ENCODE measurements around the gene GXYLT2.

Gene GXYLT2

DNA sequence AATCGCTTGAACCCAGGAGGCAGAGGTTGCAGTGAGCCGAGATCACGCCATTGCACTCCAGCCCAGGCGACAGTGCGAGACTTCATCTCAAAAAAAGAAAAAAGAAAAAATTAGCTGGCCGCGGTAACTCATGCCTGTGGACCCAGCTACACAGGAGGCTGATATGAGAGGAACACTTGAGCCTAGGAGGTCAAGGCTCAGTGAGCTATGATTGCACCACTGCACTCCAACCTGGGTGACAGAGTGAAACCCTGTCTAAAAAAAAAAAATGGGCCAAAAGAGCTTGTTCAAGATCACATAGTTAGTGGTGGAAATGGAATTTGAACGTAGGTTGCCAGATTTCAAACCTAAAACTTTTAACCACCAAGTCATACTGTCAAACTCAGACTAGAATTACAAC lies 62.5 kb downstream of the GXYLT2 start:
- Histone ChIP-seq H3K4me1 (ENCODE audit: control insufficient read depth, insufficient read depth, low read length, poor library complexity, severe bottlenecking) (no peaks in the 10 kb centered on the region), H3K4me3 (ENCODE audit: insufficient read depth, low read depth, low read length, poor library complexity, severe bottlenecking) (no peak overlapping the region), H3K27ac (ENCODE audit: insufficient read depth, low read length, poor library complexity, severe bottlenecking) (no peak overlapping the region), H3K36me3 (ENCODE audit: control insufficient read depth, insufficient read depth, low read length) (no peaks in the 10 kb centered on the region), H3K27me3 (replicated peaks; ENCODE audit: control insufficient read depth, insufficient read depth, low read length, poor library complexity, severe bottlenecking) (no peaks in the 10 kb centered on the region), H3K9me3 (ENCODE audit: control insufficient read depth, low read length) (no peaks in the 10 kb centered on the region)
- no peak for DNase-seq

DNA sequence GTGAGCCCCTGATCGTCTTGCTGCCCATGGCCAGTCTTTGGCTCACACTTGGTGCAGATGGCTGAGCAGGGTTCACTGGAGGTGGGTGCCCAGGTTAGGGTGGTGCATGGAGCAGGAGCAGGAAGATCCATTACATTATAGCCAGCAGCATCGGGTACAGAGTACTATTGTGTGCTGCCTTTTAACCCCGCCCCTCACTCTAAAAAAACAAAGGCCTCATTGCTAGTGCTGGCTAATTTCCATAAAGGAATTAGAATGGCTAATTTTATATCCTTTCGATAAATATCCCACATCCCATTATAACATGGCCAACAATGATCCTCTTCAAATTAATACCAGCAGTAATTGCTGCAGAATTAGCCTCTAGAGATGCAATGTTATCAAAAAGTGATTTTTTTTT lies 63.0 kb downstream of the GXYLT2 start:
- Histone ChIP-seq H3K27me3 (replicated peaks; ENCODE audit: control insufficient read depth, insufficient read depth, low read length, poor library complexity, severe bottlenecking) (no peaks in the 10 kb centered on the region), H3K9me3 (ENCODE audit: control insufficient read depth, low read length) (no peaks in the 10 kb centered on the region), H3K4me3 (ENCODE audit: insufficient read depth, low read depth, low read length, poor library complexity, severe bottlenecking) (no peak overlapping the region), H3K4me1 (ENCODE audit: control insufficient read depth, insufficient read depth, low read length, poor library complexity, severe bottlenecking) (no peaks in the 10 kb centered on the region), H3K36me3 (ENCODE audit: control insufficient read depth, insufficient read depth, low read length) (no peaks in the 10 kb centered on the region), H3K27ac (ENCODE audit: insufficient read depth, low read length, poor library complexity, severe bottlenecking) (no peak overlapping the region)
- no peak for DNase-seq

DNA sequence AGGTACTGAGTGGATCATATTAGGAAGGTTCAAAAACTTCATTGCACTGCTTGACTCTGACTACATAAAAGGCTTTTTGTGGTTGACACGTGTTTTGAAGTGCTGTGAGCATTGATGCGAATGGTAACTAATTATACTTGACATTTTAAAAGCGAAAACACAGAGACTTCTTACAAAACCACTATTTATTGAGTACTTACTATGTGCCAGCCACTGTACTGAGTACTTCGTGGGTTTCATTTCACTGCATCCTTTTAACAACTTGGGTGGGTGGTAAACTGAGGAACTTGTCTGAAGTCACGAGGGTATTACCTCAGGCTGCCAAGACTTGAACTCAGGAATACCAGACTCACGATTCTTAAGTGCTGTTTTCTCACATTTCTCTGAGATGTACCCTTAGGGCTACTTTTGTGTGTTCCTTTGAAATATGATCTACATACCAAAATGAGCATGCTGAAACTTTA lies 63.4 kb downstream of the GXYLT2 start:
- H3K36me3 ChIP-seq (ENCODE audit: control insufficient read depth, insufficient read depth, low read length), result no peaks in the 10 kb centered on the region
- no peaks in the 10 kb centered on the region for H3K27me3 ChIP-seq (replicated peaks; ENCODE audit: control insufficient read depth, insufficient read depth, low read length, poor library complexity, severe bottlenecking)
- no peak for DNase-seq
- no peaks in the 10 kb centered on the region for H3K9me3 ChIP-seq (ENCODE audit: control insufficient read depth, low read length)
- H3K4me3 ChIP-seq (ENCODE audit: insufficient read depth, low read depth, low read length, poor library complexity, severe bottlenecking), result no peak overlapping the region
- H3K27ac ChIP-seq (ENCODE audit: insufficient read depth, low read length, poor library complexity, severe bottlenecking), result no peak overlapping the region
- no peaks in the 10 kb centered on the region for H3K4me1 ChIP-seq (ENCODE audit: control insufficient read depth, insufficient read depth, low read length, poor library complexity, severe bottlenecking)

DNA sequence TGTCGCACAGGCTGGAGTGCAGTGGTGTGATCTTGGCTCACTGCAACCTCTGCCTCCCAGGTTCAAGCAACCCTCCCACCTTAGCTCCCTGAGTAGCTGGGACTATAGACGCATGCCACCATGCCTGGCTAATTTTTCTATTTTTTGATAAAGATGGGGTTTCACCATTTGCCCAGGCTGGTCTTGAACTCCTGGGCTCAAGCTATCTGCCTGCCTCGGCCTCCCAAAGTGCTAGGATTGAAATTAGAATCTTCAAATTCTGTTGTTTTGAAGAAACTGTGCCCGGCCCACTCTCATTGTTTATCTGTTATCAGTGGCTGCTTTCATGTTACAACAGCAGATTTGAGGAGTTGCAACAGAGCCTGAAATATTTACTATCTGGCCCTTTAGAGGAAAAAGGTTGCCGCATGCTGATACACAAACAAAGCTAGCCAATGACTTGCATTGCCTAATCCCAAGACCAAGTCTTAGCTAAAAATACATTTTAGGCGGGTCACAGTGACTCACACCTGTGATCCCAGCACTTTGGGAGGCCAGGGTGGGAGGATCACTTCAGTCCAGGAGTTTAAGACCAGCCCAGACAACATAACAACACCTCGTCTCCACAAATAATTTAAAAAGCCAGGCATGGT lies 65.6 kb downstream of the GXYLT2 start:
- H3K36me3 ChIP-seq (ENCODE audit: control insufficient read depth, insufficient read depth, low read length), result no peaks in the 10 kb centered on the region
- no peak overlapping the region for H3K27ac ChIP-seq (ENCODE audit: insufficient read depth, low read length, poor library complexity, severe bottlenecking)
- H3K27me3 ChIP-seq (replicated peaks; ENCODE audit: control insufficient read depth, insufficient read depth, low read length, poor library complexity, severe bottlenecking), result no peaks in the 10 kb centered on the region
- no peaks in the 10 kb centered on the region for H3K9me3 ChIP-seq (ENCODE audit: control insufficient read depth, low read length)
- no peaks in the 10 kb centered on the region for H3K4me1 ChIP-seq (ENCODE audit: control insufficient read depth, insufficient read depth, low read length, poor library complexity, severe bottlenecking)
- no peak for DNase-seq
- H3K4me3 ChIP-seq (ENCODE audit: insufficient read depth, low read depth, low read length, poor library complexity, severe bottlenecking), result no peak overlapping the region

DNA sequence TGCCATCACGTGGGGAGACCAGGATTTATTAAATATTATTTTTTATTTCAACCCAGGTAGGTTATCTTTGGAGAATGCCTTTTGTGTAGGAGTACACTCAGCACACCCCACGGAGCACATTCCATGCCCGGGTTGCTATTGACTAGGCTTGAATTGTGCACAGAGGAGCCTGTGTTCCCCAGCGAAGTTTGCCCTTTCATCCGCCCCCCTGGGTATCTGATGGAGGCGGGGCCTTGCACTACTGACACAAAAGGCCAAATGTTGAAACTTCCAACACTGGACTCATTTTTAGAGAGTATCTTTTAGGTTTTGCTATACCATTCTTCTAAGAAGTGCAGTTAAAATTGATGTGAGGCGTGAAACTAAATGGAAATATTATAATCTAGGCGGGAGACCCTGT lies 69.5 kb downstream of the GXYLT2 start:
- Histone ChIP-seq H3K4me1 (ENCODE audit: control insufficient read depth, insufficient read depth, low read length, poor library complexity, severe bottlenecking) (no peaks in the 10 kb centered on the region), H3K27ac (ENCODE audit: insufficient read depth, low read length, poor library complexity, severe bottlenecking) (no peak overlapping the region), H3K4me3 (ENCODE audit: insufficient read depth, low read depth, low read length, poor library complexity, severe bottlenecking) (no peak overlapping the region), H3K36me3 (ENCODE audit: control insufficient read depth, insufficient read depth, low read length) (no peaks in the 10 kb centered on the region), H3K9me3 (ENCODE audit: control insufficient read depth, low read length) (no peaks in the 10 kb centered on the region), H3K27me3 (replicated peaks; ENCODE audit: control insufficient read depth, insufficient read depth, low read length, poor library complexity, severe bottlenecking) (no peaks in the 10 kb centered on the region)
- DNase-seq, result no peak

DNA sequence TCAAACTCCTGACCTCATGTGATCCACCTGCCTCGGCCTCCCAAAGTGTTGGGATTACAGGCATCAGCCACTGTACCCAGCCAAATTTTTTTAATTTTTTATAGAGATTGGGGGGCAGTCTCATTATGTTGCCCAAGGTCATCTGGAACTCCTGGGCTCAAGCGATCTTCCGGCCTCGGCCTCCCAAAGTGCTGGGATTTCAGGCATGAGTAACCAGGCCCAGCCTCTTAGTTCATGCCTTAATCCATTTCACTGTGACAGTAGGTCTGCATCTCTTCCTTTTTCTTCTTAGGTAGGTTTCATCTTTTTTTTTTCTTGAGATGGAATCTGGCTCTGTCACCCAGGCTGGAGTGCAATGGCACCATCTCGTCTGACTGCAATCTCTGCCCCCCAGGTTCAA lies 71.5 kb downstream of the GXYLT2 start:
- no peaks in the 10 kb centered on the region for H3K36me3 ChIP-seq (ENCODE audit: control insufficient read depth, insufficient read depth, low read length)
- H3K27ac ChIP-seq (ENCODE audit: insufficient read depth, low read length, poor library complexity, severe bottlenecking), result no peak overlapping the region
- no peaks in the 10 kb centered on the region for H3K9me3 ChIP-seq (ENCODE audit: control insufficient read depth, low read length)
- no peak for DNase-seq
- no peaks in the 10 kb centered on the region for H3K27me3 ChIP-seq (replicated peaks; ENCODE audit: control insufficient read depth, insufficient read depth, low read length, poor library complexity, severe bottlenecking)
- H3K4me3 ChIP-seq (ENCODE audit: insufficient read depth, low read depth, low read length, poor library complexity, severe bottlenecking), result no peak overlapping the region
- no peaks in the 10 kb centered on the region for H3K4me1 ChIP-seq (ENCODE audit: control insufficient read depth, insufficient read depth, low read length, poor library complexity, severe bottlenecking)

DNA sequence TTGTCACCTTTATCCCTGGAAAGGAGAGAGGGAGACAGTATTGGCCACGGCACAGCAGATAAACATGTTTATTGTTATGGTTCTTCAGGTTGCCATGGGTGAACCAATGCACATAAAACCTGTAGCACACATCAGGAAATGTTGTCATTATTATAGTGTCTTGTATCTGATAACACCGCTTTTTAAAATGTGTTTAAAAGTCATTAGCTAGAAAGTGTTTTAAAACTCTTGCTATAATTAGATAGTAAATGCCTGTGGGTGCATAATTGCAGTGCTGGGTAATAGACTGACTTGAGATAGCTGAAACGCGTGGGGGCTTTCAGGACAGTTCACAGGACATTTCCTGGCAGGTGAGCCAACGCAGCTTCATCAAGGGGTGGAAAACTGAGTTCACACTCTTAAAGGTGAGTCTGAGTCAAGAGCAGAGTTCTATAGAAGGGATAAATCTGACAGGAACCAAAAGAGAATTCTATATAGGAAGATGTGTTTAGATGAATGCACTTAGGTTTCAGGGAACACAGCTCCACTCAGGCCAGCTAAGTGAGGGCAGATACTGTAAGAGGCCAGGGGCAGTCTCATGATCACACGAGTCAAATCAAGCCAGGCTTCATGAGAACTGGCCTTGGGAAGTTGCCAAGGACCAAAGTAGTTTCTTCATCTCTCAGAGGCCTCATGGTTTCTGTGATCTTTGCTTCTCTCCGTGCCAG lies 73.1 kb downstream of the GXYLT2 start:
- H3K27me3 ChIP-seq (replicated peaks; ENCODE audit: control insufficient read depth, insufficient read depth, low read length, poor library complexity, severe bottlenecking), result no peaks in the 10 kb centered on the region
- H3K4me3 ChIP-seq (ENCODE audit: insufficient read depth, low read depth, low read length, poor library complexity, severe bottlenecking), result no peak overlapping the region
- H3K36me3 ChIP-seq (ENCODE audit: control insufficient read depth, insufficient read depth, low read length), result no peaks in the 10 kb centered on the region
- DNase-seq, result no peak
- H3K27ac ChIP-seq (ENCODE audit: insufficient read depth, low read length, poor library complexity, severe bottlenecking), result no peak overlapping the region
- H3K9me3 ChIP-seq (ENCODE audit: control insufficient read depth, low read length), result no peaks in the 10 kb centered on the region
- H3K4me1 ChIP-seq (ENCODE audit: control insufficient read depth, insufficient read depth, low read length, poor library complexity, severe bottlenecking), result peaks cover 11% of the 10 kb centered on the region

DNA sequence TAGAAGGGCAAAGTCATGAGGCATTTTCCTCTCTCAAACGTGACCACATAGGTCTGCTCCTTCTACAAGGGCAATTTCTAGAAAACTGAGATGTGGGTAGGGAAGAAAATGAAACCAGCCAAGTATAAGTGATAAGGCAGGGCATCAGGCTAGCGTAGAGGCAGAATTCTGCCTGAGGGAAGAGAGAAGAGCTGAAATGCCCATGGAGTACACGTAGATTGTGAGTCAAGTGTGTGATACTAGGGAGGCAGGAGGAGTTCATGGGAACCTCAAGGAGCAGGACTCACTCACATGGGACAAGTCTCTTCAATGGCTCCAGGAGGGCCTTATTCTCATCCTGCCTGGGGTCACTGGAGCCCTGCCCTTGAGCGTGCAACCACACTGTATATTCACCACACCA lies 73.9 kb downstream of the GXYLT2 start:
- Histone ChIP-seq H3K4me3 (ENCODE audit: insufficient read depth, low read depth, low read length, poor library complexity, severe bottlenecking) (no peak overlapping the region), H3K4me1 (ENCODE audit: control insufficient read depth, insufficient read depth, low read length, poor library complexity, severe bottlenecking) (peaks cover 11% of the 10 kb centered on the region), H3K36me3 (ENCODE audit: control insufficient read depth, insufficient read depth, low read length) (no peaks in the 10 kb centered on the region), H3K27me3 (replicated peaks; ENCODE audit: control insufficient read depth, insufficient read depth, low read length, poor library complexity, severe bottlenecking) (no peaks in the 10 kb centered on the region), H3K9me3 (ENCODE audit: control insufficient read depth, low read length) (no peaks in the 10 kb centered on the region), H3K27ac (ENCODE audit: insufficient read depth, low read length, poor library complexity, severe bottlenecking) (no peak overlapping the region)
- DNase-seq, result no peak

DNA sequence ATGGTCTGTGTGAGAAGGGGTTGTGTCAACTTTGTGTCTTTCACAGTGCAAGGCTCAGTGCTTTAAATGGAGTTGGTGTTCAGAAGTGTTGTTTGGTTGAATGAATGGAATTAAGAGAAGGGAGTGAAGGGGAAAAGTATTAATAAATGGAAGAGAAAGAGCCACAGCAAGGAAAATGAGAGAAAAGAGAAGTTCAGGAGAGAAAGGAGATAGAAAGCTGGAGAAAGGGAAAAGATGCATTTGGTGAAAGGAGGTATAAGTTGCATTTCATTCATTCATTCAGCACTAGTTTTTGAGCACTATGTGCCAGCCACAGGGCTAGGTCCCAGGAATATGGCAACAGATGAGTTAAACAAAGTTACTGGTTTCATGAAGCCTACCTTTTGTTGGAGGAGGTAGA lies 74.5 kb downstream of the GXYLT2 start:
- Histone ChIP-seq H3K4me3 (ENCODE audit: insufficient read depth, low read depth, low read length, poor library complexity, severe bottlenecking) (no peak overlapping the region), H3K27ac (ENCODE audit: insufficient read depth, low read length, poor library complexity, severe bottlenecking) (no peak overlapping the region), H3K9me3 (ENCODE audit: control insufficient read depth, low read length) (no peaks in the 10 kb centered on the region), H3K27me3 (replicated peaks; ENCODE audit: control insufficient read depth, insufficient read depth, low read length, poor library complexity, severe bottlenecking) (no peaks in the 10 kb centered on the region), H3K4me1 (ENCODE audit: control insufficient read depth, insufficient read depth, low read length, poor library complexity, severe bottlenecking) (peaks cover 11% of the 10 kb centered on the region), H3K36me3 (ENCODE audit: control insufficient read depth, insufficient read depth, low read length) (no peaks in the 10 kb centered on the region)
- DNase-seq, result no peak

DNA sequence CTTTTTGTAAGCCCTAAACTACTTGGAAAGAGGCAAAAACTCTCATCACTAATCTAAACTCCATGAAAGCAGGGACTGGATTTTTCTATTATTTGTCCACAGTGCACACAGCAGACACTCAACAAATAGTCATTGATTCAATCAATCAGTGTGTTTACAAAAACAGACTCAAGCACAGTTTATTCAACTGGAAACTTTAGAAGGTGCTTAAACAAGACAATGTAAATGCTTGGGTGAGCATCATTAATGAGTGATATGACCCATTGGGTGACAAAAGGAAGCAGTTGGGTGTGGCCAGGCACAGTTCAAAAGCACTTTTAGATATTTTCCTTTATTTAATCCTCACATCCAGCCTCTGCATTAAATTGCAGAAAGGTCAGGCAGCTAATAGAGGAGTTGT lies 76.8 kb downstream of the GXYLT2 start:
- Histone ChIP-seq H3K27ac (ENCODE audit: insufficient read depth, low read length, poor library complexity, severe bottlenecking) (no peak overlapping the region), H3K4me3 (ENCODE audit: insufficient read depth, low read depth, low read length, poor library complexity, severe bottlenecking) (no peak overlapping the region), H3K9me3 (ENCODE audit: control insufficient read depth, low read length) (no peaks in the 10 kb centered on the region), H3K4me1 (ENCODE audit: control insufficient read depth, insufficient read depth, low read length, poor library complexity, severe bottlenecking) (peaks cover 11% of the 10 kb centered on the region), H3K36me3 (ENCODE audit: control insufficient read depth, insufficient read depth, low read length) (no peaks in the 10 kb centered on the region), H3K27me3 (replicated peaks; ENCODE audit: control insufficient read depth, insufficient read depth, low read length, poor library complexity, severe bottlenecking) (no peaks in the 10 kb centered on the region)
- DNase-seq, result no peak
